Measurements from ENCODE around the gene ST6GALNAC6. TPM values are rescaled to one million over a fixed set of nuclear protein-coding genes. Genes with fewer than 3 reads are reported as not detected.

Gene ST6GALNAC6
- total and polyA plus RNA-seq, 2 donors (not counting 1 experiment from before 2014, with no cell fraction given): 68.0 to 126 TPM

DNA sequence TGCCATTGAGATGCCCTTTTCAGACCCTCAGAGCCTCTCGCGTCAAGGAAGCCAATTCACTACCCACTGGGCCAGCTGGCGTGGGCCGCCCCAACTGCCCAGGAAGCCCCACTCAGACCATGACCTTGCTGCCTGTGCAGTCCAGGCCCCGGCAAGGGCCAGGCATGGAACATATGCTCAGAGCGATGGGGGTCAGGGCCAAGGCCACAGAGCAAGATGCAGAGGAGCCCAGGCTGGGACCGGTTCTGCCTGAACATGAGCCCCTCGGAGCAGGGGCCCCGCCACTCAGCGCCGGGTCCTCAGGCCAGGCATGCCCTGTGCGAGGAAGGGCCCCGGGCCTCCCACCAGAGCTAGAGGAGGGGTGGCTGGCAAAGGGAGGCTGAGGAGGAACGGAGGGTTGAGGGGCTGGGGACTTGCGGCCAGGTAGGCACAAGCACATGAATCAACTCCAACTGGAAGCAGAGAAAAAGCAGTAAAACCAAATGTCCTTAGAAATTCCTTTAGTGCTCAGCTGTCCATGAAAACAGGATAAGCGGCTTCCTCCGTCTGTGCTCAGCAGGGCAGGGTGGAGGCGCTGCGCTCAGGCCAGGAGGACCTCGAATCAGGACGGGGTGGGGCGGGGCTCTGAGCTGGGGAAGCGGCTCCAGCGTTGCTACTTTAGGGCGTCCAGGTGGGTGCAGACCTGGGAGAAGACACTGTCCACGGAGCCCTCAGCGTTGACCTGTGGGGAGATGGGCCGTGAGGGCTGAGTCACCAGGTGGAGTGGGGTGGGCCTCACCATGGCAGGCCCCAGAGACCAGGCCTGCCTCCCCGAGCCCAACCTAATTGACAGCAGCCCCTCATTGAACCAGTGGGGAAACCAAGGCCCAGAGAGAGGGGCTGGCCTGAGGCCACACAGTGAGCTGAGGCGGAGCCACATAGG is 31.8 kb downstream of the ST6GALNAC6 start:
- ChIA-PET CTCF (interaction anchor here (0.7 to 13.7 kb wide), 6 partner anchors 11 to 278 kb away, joined by 3 to 237 read pairs (median 28); partner anchors contain the start of genes CDK9, ST6GALNAC4 and TOR2A), POLR2A (interaction anchor here (0.7 kb wide), 1 partner anchor 65 kb away, joined by 4 read pairs; the partner anchor contains the start of gene FPGS)
- H3K79me2 ChIP-seq (ENCODE audit: control insufficient read depth, insufficient read depth, low read length): no peaks in the 10 kb centered on the region
- no peaks in the 10 kb centered on the region for H3K27me3 ChIP-seq (replicated peaks in 1 of 4; ENCODE audit: control extremely low read depth in 1 of 4, control insufficient read depth in 3 of 4, insufficient read depth in 4 of 4, low read length in 3 of 4)
- peaks cover 32% of the 10 kb centered on the region for H3K4me1 Mint-ChIP-seq
- TF ChIP-seq, protein P1, sequence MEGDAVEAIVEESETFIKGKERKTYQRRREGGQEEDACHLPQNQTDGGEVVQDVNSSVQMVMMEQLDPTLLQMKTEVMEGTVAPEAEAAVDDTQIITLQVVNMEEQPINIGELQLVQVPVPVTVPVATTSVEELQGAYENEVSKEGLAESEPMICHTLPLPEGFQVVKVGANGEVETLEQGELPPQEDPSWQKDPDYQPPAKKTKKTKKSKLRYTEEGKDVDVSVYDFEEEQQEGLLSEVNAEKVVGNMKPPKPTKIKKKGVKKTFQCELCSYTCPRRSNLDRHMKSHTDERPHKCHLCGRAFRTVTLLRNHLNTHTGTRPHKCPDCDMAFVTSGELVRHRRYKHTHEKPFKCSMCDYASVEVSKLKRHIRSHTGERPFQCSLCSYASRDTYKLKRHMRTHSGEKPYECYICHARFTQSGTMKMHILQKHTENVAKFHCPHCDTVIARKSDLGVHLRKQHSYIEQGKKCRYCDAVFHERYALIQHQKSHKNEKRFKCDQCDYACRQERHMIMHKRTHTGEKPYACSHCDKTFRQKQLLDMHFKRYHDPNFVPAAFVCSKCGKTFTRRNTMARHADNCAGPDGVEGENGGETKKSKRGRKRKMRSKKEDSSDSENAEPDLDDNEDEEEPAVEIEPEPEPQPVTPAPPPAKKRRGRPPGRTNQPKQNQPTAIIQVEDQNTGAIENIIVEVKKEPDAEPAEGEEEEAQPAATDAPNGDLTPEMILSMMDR (IDR thresholded peaks at IDR 0.05): no peak
- TF ChIP-seq EZH2 (IDR thresholded peaks at IDR 0.05; ENCODE audit: borderline replicate concordance, insufficient read depth, low read depth, low read length, poor library complexity, severe bottlenecking): no peak
- no peaks in the 10 kb centered on the region for H4K20me1 ChIP-seq (ENCODE audit: control insufficient read depth, insufficient read depth, low read length, poor library complexity, severe bottlenecking)
- H3K4me3 ChIP-seq (ENCODE audit: control extremely low read depth in 1 of 5, extremely low read depth in 1 of 5, insufficient read depth in 1 of 5, low read depth in 2 of 5, low read length in 4 of 5): no peak overlapping the region
- peaks cover 25 to 41% of the 10 kb centered on the region in 2 donors for H3K4me1 ChIP-seq (ENCODE audit: control insufficient read depth in 2 of 2, insufficient read depth in 2 of 2, low read length in 2 of 2)
- no peak overlapping the region for H3K27ac ChIP-seq (ENCODE audit: low read length in 2 of 2)
- H3K9ac ChIP-seq (ENCODE audit: low read length): no peak overlapping the region
- H3K4me3 Mint-ChIP-seq: no peak overlapping the region
- H3K9me3 Mint-ChIP-seq (ENCODE audit: insufficient read depth): no peaks in the 10 kb centered on the region
- H2AFZ ChIP-seq (ENCODE audit: insufficient read depth, low read depth, low read length, poor library complexity, severe bottlenecking): no peak overlapping the region
- no peak for ATAC-seq (ENCODE audit: low read depth)
- H3K9me3 ChIP-seq (ENCODE audit: control extremely low read depth in 1 of 3, control insufficient read depth in 2 of 3, insufficient read depth in 1 of 3, low read length in 2 of 3): no peaks in the 10 kb centered on the region
- H3K27me3 Mint-ChIP-seq: no peaks in the 10 kb centered on the region
- peak overlapping the region; percentile 41 for H3K27ac Mint-ChIP-seq
- intact Hi-C loops (cut with micrococcal nuclease): no loop called here
- no peak overlapping the region for H3K4me2 ChIP-seq (replicated peaks; ENCODE audit: low read depth, low read length, poor library complexity, severe bottlenecking)
- DNase-seq: peak; percentile 13
- 94% methylated on average over 25 of the region's 30 CpGs for WGBS (ENCODE audit: insufficient coverage)
- H3K36me3 ChIP-seq (replicated peaks in 1 of 2; ENCODE audit: control extremely low read depth in 1 of 2, control insufficient read depth in 1 of 2, extremely low read depth in 1 of 2, insufficient read depth in 2 of 2, low read length in 1 of 2): no peaks in the 10 kb centered on the region

DNA sequence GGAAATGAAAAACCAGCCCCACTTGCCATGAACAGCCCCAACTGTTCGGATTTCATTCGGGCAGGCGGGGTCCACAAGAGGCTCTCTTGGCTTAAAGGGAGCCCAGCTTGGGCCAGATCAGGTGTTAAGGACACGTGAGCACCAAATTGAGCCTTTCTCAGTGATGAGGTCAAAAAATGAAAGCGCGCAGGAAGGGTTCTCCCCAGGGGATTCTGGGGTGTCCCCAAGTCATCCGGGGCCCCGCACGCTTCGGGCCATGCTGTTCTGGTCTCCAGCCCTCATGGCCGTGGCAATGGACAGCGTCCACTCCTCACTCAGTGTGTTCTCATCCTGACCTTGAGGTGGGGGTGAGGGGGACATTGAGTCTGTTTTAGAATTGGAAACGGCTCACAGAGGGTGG is 32.9 kb downstream of the ST6GALNAC6 start:
- Histone ChIP-seq H3K79me2 (ENCODE audit: control insufficient read depth, insufficient read depth, low read length) (no peaks in the 10 kb centered on the region), H3K9me3 (ENCODE audit: control extremely low read depth in 1 of 3, control insufficient read depth in 2 of 3, insufficient read depth in 1 of 3, low read length in 2 of 3) (no peaks in the 10 kb centered on the region), H3K4me3 (ENCODE audit: control extremely low read depth in 1 of 5, extremely low read depth in 1 of 5, insufficient read depth in 1 of 5, low read depth in 2 of 5, low read length in 4 of 5) (no peak overlapping the region), H3K9ac (ENCODE audit: low read length) (no peak overlapping the region), H4K20me1 (ENCODE audit: control insufficient read depth, insufficient read depth, low read length, poor library complexity, severe bottlenecking) (no peaks in the 10 kb centered on the region), H3K27ac (ENCODE audit: low read length in 2 of 2) (peak overlapping the region; percentile 29 to 73), H3K36me3 (replicated peaks in 1 of 2; ENCODE audit: control extremely low read depth in 1 of 2, control insufficient read depth in 1 of 2, extremely low read depth in 1 of 2, insufficient read depth in 2 of 2, low read length in 1 of 2) (no peaks in the 10 kb centered on the region), H2AFZ (ENCODE audit: insufficient read depth, low read depth, low read length, poor library complexity, severe bottlenecking) (no peak overlapping the region), H3K4me2 (replicated peaks; ENCODE audit: low read depth, low read length, poor library complexity, severe bottlenecking) (no peak overlapping the region), H3K4me1 (ENCODE audit: control insufficient read depth in 2 of 2, insufficient read depth in 2 of 2, low read length in 2 of 2) (peaks cover 36 to 51% of the 10 kb centered on the region in 2 donors), H3K27me3 (replicated peaks in 1 of 4; ENCODE audit: control extremely low read depth in 1 of 4, control insufficient read depth in 3 of 4, insufficient read depth in 4 of 4, low read length in 3 of 4) (no peaks in the 10 kb centered on the region)
- peak; percentile 79 for DNase-seq
- Mint-ChIP-seq H3K9me3 (ENCODE audit: insufficient read depth) (no peaks in the 10 kb centered on the region), H3K4me3 (no peak overlapping the region), H3K4me1 (peaks cover 42% of the 10 kb centered on the region), H3K27me3 (no peaks in the 10 kb centered on the region), H3K27ac (peak overlapping the region; percentile 93)
- no peak for TF ChIP-seq EZH2 (IDR thresholded peaks at IDR 0.05; ENCODE audit: borderline replicate concordance, insufficient read depth, low read depth, low read length, poor library complexity, severe bottlenecking)
- TF ChIP-seq, protein P1 (IDR thresholded peaks at IDR 0.05): no peak
- ATAC-seq (ENCODE audit: low read depth): peak; percentile 9
- CTCF ChIA-PET: interaction anchor here (0.7 to 13.7 kb wide), 7 partner anchors 42 to 277 kb away, joined by 3 to 237 read pairs (median 4); partner anchors contain the start of genes FPGS, ST6GALNAC4 and TOR2A
- 69% methylated on average over 12 of the region's 13 CpGs for WGBS (ENCODE audit: insufficient coverage)
- intact Hi-C loops (cut with micrococcal nuclease): no loop called here
- POLR2A ChIA-PET: interaction anchor here (0.6 to 1.2 kb wide), 2 partner anchors 50 to 594 kb away, joined by 3 to 5 read pairs; no protein-coding TSS in a partner anchor

Measured in B cell (primary cell).